NCI-H774 (cell line): ENCODE results near the gene TMEM184A.

ENCODE experiments used
- DNase-seq: peaks from one replicate; lab custom pipeline; 2025; lab: John Stamatoyannopoulos, UW

Gene TMEM184A

GRCh38 chr7:1501487-1502270 lies 54.3 kb downstream of the TMEM184A start:
- no peak for DNase-seq

GRCh38 chr7:1500064-1500807 lies 55.8 kb downstream of the TMEM184A start:
- DNase-seq: no peak

- DNase-seq: no peak
Observed at GRCh38 chr7:1499367-1500029, 56.5 kb downstream of the TMEM184A start.

- DNase-seq: no peak
Observed at GRCh38 chr7:1498370-1499305, 57.4 kb downstream of the TMEM184A start.

- no peak for DNase-seq
Observed at GRCh38 chr7:1497293-1497927, 58.6 kb downstream of the TMEM184A start.

- no peak for DNase-seq
Observed at GRCh38 chr7:1496531-1497292, 59.3 kb downstream of the TMEM184A start.

- no peak for DNase-seq
Observed at GRCh38 chr7:1495564-1496242, 60.3 kb downstream of the TMEM184A start.

- DNase-seq: no peak
Observed at GRCh38 chr7:1494866-1495563, 61.0 kb downstream of the TMEM184A start.

- no peak for DNase-seq
Observed at GRCh38 chr7:1494447-1494846, 61.6 kb downstream of the TMEM184A start.

- no peak for DNase-seq
Observed at GRCh38 chr7:1493571-1493970, 62.4 kb downstream of the TMEM184A start.

- no peak for DNase-seq
Observed at GRCh38 chr7:1493129-1493528, 62.9 kb downstream of the TMEM184A start.

GRCh38 chr7:1492640-1493039 lies 63.4 kb downstream of the TMEM184A start:
- no peak for DNase-seq
